GM18511 (cell line): ENCODE results near the gene SGF29.
"Not testable (repeated sequence)": the region's sequence is repeated elsewhere in the genome, so short reads cannot be mapped to it uniquely, and the experiment has no call there.

Source experiments
- ATAC-seq: cut with Tn5 transposase; IDR thresholded peaks from one replicate; pipeline ENCODE4 v1.9.1; 2021; ENCODE audit warnings: mild to moderate bottlenecking, moderate library complexity; ENCODE audit not compliant: unreplicated experiment

Gene SGF29

DNA sequence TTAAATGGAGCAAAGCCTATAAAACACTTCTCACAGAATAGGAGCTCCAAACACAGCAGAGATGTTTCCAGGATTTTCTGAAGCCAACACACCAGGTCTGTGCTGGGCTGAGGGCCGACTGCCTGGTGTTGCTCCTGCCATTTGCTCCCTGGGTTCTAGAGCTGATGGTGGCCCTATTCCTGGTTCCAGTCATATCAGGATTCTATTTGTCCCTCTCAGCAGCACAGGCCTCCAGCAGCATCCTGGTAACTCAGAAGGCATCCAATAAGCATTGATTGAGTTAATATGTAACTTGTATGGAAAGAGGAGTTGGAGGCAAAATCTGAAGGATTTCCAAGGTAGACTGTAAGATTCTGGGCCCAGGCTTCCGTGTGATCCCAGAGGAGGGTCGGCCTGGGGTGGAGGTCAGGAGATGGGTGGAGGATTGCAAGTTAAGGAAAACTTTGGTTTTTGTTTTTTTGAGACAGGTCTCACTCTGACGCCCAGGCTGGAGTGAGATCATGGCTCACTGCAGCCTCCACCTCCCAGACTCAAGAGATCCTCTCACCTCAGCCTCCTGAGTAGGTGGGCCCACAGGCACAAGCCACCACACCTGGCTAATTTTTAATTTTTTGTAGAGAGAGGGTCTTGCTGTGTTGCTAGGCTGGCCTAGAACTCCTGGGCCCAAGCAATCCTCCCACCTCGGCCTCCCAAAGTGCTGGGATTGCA lies 20.6 kb upstream of the SGF29 start:
- ATAC-seq, result no peak

GRCh38 chr16:28534542-28535373 lies 19.0 kb upstream of the SGF29 start:
- no peak for ATAC-seq

DNA sequence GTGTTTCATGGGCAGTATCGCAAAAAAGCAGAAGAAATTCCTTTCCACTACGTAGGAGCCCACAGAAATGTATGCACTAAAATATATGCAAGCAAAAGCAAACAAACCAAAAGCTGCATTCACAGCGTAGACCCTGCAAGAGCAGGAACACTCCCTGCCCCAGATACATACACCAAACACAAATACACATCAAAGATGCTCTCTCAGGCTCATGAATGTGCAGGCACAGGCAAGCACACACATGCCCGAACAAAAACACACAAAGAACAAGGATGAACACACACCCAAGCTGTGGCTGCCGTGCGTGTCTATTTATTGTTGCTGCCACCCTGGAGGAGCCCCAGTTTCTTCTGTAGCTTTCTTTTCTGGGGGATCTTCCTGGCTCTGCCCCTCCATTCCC lies 16.6 kb upstream of the SGF29 start:
- no peak for ATAC-seq

GRCh38 chr16:28537964-28538732 lies 15.6 kb upstream of the SGF29 start:
- ATAC-seq, result no peak

DNA sequence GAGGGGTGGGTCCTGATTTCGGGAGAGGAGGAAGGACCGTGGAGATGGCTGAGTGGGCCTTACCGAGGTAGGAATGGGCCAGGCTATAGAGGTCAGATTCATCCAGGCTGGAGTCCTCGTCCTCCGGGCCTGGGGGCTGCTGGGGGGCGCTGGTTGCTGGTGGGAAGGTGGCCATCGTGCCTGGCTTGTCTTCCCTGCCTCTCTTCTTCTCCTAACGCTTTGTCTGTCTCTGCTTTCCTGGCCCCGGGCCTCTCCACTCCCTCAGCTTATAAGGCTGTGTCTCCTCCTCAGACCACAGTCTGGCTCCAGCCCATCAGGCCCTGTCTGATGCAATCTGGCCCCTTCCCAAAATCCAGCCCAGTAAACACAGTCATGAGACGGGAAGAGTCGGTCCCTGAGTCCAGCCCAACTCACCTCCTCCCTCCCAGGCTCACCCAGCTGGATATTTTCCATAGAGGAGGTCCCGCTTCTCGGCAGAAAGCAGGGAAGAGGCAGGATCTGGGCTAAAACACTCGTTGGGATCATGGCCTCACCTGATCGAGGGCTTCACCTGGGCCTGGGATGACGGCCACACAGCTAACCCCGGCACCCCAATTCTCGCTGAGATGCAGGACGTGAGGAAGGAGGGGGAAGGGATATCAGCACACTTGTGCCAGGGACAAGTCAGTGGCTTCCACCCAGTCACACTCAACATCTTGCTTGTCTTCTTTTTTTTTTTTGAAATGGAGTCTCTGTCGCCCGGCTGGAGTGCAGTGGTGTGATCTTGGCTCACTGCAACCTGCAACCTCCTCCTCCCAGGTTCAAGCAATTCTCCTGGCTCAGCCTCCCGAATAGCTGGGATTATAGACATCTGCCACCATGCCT lies 14.8 kb upstream of the SGF29 start, which contains the start of gene NUPR1:
Gene NUPR1, minus strand, starts transcription at position 242 of the 864 bp plus-strand sequence. Its CDS starts 67 bp downstream, at position 175.
- no peak for ATAC-seq

- no peak for ATAC-seq
Observed at GRCh38 chr16:28540346-28540745, 13.4 kb upstream of the SGF29 start.

- ATAC-seq, result no peak
Observed at GRCh38 chr16:28542646-28543045, 11.1 kb upstream of the SGF29 start.

DNA sequence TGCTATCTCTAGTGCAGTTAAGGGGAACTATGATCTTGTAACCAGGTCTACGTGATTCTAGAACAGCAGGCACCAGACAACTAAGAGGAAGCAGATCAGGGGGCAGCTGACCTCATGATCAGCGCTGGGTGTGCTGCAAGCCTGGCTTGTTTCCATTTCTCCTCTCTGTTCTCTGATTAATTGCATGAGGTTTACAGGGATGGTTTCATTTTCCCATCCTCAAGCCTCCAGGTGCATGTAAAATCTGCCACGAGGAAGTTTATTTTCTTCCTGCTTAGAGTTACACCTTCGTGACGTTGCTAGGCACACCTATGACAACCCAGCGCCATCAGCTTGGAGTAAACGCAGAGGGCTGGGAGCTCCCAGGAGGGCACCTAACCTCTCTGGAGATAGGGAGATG lies 10.6 kb upstream of the SGF29 start:
- ATAC-seq, result no peak

GRCh38 chr16:28544998-28545397 lies 8.7 kb upstream of the SGF29 start:
- ATAC-seq, result no peak

- not testable (repeated sequence) for ATAC-seq
Observed at GRCh38 chr16:28545964-28546363, 7.8 kb upstream of the SGF29 start.

- no peak for ATAC-seq
Observed at GRCh38 chr16:28546626-28547025, 7.1 kb upstream of the SGF29 start.

GRCh38 chr16:28548306-28548802 lies 5.4 kb upstream of the SGF29 start:
- no peak for ATAC-seq

DNA sequence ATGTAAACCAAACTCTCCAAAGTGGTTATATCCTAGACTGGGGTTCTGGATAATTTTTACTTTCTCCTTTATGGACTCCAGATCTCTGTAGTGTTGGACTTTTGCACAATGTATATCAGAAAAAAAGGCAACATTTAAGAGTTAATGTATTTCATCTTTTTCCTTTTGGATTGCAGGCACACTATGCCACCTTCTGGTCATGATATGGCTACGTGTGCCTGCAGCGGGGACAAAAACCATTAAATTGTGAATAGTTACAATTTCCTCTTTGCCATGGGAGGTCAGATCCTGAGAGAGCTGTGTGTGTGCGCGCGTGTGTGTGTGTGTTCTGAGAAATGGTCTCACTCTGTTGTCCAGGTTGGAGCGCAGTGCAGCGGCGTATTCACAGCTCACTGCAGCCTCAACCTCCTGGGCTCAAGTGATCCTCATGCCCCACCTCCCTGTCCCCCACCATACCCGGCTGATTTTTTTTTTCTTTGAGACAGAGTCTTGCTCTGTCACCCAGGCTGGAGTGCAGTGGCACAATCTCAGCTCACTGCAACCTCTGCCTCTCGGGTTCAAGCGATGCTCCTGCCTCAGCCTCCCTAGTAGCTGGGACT lies 4.3 kb upstream of the SGF29 start:
- ATAC-seq, result no peak

DNA sequence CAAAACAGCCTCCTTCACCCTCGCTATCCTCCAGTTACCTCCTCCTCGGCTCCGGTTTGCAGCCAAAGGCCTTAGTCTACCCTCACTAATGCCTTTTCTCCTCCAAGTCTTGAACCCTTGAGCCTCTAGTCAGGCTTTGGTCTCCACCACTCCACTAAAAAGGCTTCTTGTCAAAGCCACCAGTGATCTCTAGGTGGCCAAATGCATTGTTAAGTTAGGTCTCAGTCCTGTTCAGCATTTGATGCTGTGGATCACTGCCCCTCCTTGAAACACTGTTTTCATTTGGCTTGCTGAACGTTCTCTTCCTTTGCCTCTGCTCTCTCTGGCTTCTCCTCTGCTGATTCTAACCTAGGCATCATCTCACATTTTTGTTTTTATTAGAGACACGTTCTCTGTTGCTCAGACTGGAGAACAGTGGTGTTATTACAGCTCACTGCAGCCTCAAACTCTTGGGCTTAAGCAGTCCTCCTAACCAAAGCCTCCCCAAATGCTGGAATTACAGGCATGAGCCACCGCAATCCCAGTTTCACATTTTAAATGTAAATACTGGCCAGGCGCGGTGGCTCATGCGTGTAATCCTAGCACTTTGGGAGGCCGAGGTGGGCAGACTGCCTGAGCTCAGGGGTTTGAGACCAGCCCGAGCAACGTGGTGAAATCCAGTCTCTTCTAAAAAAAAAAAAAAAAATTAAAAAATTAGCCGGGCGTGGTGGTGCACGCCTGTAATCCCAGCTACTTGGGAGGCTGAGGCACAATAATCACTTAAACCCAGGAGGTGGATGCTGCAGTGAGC lies 1.1 kb downstream of the SGF29 start:
- no peak for ATAC-seq

- no peak for ATAC-seq
Observed at GRCh38 chr16:28555561-28555960, 1.8 kb downstream of the SGF29 start.

GRCh38 chr16:28556914-28557320 lies 3.2 kb downstream of the SGF29 start:
- ATAC-seq, result no peak

DNA sequence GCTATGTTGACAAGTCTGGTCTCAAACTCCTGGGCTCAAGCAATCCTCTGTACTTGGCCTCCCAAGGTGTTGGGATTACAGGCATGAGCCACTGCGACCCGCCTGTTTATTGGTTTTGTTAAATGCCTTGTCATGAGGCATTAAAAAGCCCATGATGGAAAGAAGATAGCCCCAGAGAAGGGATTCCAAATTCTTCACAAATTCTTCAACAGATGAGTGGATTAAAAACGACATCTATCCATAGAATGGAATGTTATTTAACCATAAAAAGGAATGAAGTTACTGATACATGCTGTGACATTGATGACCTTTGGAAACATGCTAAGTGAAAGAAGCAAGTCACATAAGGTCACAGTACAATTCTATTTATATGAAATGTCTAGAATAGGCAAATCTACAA lies 4.7 kb downstream of the SGF29 start:
- no peak for ATAC-seq

DNA sequence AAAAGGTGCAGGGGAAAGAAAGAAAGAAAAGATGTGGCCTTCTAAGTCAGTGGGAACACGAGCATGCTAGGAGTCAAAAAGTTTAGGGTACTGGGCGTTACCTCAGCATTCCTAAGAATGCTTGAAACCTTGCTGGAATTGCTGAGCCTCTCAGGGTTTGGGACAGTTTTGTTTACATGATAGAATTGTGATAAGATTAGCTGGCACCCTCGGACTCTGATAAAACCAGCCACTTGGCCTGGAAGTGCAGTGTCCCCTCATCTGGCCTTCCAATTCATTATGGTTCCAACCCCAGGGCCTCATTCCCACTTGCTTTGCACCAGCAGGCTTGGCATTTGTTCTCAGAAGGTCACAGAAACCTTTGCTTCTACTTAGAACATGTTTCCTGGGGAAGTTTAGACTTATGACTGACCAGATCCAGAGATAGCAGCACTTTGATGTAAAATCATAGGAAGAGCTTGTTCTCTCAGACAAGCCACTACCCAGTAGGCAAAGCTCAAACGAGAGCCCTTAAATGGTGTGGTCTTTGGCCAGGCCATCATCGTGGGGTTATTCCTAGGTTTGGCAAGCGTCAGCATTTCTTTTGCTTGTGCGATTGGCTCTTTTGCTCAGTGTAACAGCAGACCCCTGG lies 8.0 kb downstream of the SGF29 start:
- no peak for ATAC-seq

DNA sequence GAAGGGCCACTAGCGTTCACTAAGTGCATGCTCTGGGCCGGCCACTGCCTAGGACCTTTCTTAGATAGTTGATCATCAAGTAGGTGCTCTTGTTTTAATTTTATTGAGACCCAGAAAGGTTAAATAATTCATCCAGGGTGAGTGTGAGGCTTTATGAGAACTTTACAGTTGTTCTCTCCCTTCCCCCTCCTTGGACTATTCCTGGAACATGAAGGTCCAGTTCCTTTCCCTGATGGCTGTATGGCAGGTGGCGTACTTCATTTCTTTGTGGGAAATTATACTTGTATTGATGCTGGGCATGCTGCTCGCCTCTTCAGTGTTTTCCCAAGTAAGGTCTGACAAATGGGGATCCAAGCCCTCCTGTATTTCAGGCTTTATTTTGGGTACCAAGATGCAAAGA lies 8.5 kb downstream of the SGF29 start:
- ATAC-seq, result no peak
